Tongue (tissue), 2 donors: ENCODE results near the gene EIF4A3. TPM values are rescaled to one million over a fixed set of nuclear protein-coding genes. Genes with fewer than 3 reads are reported as not detected.
A peak's percentile ranks its signal among the peaks of the same experiment; 100 is the strongest.

Experiments used
- DNase-seq: peaks from one replicate; pipeline ENCODE4 v3.0.0-alpha.2; 2015
- total RNA-seq: library from RNA; depleted of rRNA; stranded (reverse); fragments of >200 nt; gene quantifications from one replicate; pipeline ENCODE4 v1.2.3, GENCODE V29; 2014

EIF4A3 gene
- total RNA-seq, 1 donor from 2014 or later = 88.5 TPM

- no peak for DNase-seq
These were observed 13.9 kb downstream of the EIF4A3 start for GRCh38 chr17:80132906-80133625.

GRCh38 chr17:80130992-80131391, 15.9 kb downstream of the EIF4A3 start:
- DNase-seq = no peak

- DNase-seq = peak; percentile 25
These were observed 17.8 kb downstream of the EIF4A3 start for GRCh38 chr17:80129006-80129565.

GRCh38 chr17:80126449-80126715, 20.5 kb downstream of the EIF4A3 start:
- no peak for DNase-seq

- no peak for DNase-seq
These were observed 21.1 kb downstream of the EIF4A3 start for GRCh38 chr17:80125656-80126448.

- DNase-seq = peak; percentile 56
These were observed 22.5 kb downstream of the EIF4A3 start for GRCh38 chr17:80124351-80124981.

GRCh38 chr17:80123791-80124190, 23.1 kb downstream of the EIF4A3 start:
- DNase-seq = peak; percentile 42

- no peak for DNase-seq
These were observed 23.9 kb downstream of the EIF4A3 start for GRCh38 chr17:80122926-80123505.

- no peak for DNase-seq
These were observed 24.8 kb downstream of the EIF4A3 start for GRCh38 chr17:80122026-80122575.

GRCh38 chr17:80119839-80120238, 27.1 kb downstream of the EIF4A3 start:
- DNase-seq = no peak

- DNase-seq = peak; percentile 37
These were observed 27.6 kb downstream of the EIF4A3 start for GRCh38 chr17:80119271-80119791.

- no peak for DNase-seq
These were observed 28.2 kb downstream of the EIF4A3 start for GRCh38 chr17:80118601-80119270.

GRCh38 chr17:80117491-80118401, 29.2 kb downstream of the EIF4A3 start:
- no peak for DNase-seq

GRCh38 chr17:80116921-80117380, 30.0 kb downstream of the EIF4A3 start:
- DNase-seq = no peak

- no peak for DNase-seq
These were observed 30.5 kb downstream of the EIF4A3 start for GRCh38 chr17:80116276-80116920.

- DNase-seq = no peak
These were observed 31.8 kb downstream of the EIF4A3 start for GRCh38 chr17:80115159-80115558.

GRCh38 chr17:80114758-80115157, 32.2 kb downstream of the EIF4A3 start:
- DNase-seq = no peak

- DNase-seq = no peak
These were observed 33.9 kb downstream of the EIF4A3 start for GRCh38 chr17:80113033-80113484.

GRCh38 chr17:80112471-80113032, 34.4 kb downstream of the EIF4A3 start:
- no peak for DNase-seq
